NCI-H2171 treated with DMSO at 0.1 percent for 48 hours (cell line): ENCODE data around the gene CFAP61.

ENCODE experiments used
- DNase-seq: peaks from one replicate; lab custom pipeline; 2025; lab: John Stamatoyannopoulos, UW

CFAP61 gene

DNA sequence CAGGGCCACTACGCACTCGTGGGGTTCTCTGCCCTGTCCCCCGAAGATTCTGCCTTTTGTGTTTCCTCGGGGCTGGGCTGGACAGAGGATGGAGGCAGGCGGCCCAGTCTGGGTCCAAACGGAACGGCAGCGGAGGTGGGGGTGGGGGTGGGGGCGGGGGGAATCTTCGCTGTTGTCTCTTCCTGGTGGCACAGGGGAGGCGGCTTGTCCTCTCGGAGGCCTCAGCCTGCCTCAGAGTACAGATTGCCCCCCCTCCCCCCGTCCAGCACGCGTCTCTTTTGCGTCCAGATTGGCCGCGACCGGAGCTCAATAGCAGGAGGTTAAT, 314.2 kb downstream of the CFAP61 start:
- no peak for DNase-seq

GRCh38 chr20:20366876-20367574, 314.7 kb downstream of the CFAP61 start:
- DNase-seq = no peak

- DNase-seq = peak; percentile 96
Observed at GRCh38 chr20:20367575-20368417, 315.5 kb downstream of the CFAP61 start, which contains the start of gene INSM1. INSM1 (plus strand) TSS chr20:20368104; CDS start chr20:20368268, 164 bp downstream.

- peak; percentile 43 for DNase-seq
Observed at GRCh38 chr20:20368418-20369249, 316.3 kb downstream of the CFAP61 start.

DNA sequence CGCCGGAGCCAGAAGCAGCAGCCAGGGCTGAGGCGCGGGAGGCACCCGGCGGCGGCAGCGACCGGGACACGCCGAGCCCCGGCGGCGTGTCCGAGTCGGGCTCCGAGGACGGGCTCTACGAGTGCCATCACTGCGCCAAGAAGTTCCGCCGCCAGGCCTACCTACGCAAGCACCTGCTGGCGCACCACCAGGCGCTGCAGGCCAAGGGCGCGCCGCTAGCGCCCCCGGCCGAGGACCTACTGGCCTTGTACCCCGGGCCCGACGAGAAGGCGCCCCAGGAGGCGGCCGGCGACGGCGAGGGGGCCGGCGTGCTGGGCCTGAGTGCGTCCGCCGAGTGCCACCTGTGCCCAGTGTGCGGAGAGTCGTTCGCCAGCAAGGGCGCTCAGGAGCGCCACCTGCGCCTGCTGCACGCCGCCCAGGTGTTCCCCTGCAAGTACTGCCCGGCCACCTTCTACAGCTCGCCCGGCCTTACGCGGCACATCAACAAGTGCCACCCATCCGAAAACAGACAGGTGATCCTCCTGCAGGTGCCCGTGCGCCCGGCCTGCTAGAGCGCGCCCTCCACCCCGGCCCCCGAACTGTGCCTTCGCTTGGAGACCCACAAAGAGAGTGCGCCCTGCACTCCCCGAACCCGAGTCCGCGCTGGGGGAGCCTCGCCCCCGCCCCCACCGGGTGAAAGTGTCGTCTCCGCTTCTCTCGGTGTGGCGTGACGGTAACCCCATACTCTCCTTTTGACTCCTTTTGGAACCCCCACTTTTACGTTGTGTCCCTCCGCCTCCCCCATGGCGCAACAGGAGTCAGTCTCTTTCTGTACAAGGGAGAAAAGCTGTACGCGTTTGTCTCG, 317.1 kb downstream of the CFAP61 start:
- DNase-seq = peak; percentile 64

GRCh38 chr20:20370094-20370575, 317.8 kb downstream of the CFAP61 start:
- peak; percentile 80 for DNase-seq

DNA sequence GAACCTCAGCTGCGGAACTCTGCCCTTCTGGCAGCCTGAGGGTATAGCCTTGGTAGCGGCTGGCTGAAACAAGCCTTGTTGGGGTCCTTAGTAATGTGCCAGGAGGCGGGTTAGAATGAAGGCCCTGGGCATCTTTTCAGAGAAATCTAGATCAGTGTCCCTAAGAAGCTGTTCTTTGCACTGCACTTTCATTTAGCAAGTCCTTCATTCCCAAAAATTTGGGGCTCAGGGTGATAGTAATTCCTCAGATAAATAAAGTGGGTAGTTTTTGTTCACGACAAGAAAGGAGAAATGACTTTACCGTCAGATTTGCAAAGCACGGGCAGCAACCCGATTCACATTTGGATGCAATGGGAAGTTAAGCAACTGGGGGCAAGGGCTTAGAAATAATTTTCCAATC, 318.8 kb downstream of the CFAP61 start:
- DNase-seq = no peak

DNA sequence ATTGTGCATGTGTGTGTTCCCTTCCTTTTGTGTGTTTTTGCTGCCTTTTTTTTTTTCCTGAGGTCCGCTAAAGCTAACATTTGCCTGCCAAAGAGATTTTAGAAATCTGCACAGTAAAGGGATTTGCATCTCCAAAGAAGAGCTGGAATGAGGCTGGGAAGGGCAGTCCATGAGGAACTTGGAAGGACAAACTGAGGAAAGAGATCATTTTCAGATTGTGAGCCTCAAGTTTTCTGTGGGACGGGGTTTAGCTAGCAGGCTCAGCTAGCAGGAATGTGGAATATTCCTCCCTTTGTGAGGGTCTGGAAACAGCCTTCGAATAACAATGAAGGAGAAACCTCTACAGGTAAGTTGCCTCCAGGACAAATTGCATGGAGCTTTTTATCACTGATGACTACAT, 319.3 kb downstream of the CFAP61 start:
- DNase-seq = no peak

DNA sequence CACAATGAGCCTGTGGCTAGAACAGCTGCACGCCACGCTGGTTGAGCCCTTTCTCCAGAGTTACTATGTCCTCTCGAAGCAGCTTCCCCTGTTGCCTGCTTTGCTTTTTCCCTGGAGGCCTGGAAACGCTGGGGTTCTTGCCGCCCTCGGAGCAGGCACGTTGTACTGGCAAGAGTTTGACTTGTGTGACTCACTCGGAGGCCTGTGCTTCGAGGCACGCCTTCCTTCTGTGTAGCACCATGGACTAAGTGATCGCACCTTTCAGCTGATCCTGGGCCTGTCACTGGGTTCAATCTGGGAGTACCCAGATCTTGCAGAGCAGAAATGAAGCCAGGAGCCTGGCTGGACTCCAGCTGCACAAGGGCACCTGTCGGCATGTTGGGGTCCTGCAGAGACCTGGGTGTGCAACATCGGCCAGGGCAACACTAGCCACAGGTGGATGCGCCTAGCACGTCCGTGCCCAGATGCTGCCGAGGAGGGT, 320.8 kb downstream of the CFAP61 start:
- DNase-seq = peak; percentile 95

DNA sequence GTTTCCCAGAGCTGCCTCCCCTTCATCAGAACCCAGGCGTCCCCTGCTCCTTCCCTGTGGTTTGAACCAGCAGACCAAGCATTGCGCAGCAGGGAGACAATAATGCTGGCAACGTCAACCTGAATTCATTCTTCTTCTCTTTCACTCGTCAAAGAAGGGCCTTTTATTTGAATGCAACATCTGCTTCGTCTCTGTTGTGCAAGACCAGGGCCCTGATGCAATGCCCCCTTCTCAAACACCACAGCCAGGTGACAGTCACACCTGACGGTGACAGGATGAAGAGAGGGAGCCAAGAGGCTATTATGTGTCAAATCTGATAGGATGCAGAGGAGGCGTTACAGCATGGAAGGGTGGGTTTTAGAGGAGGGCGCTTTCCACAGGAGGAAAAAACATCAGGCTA, 323.5 kb downstream of the CFAP61 start:
- peak; percentile 98 for DNase-seq

DNA sequence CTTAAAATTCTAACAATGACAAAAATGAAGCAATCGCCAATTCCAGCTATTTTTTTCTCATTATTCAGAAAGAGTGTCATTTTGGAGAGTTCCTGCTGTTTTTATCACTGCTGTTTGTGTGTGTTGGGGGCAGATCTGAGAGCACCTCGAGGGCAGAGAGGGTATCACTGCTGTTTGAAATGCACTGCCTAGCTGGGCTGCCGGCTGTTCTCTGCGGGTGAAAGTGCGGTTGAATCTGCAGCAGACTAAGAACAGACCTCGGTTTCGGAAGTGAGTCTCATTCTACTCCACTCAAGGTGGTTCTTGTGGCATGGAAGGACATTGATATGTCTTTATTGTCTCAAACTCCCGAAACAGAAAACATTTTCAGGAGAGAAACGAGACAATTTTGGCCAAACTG, 333.9 kb downstream of the CFAP61 start:
- DNase-seq = no peak

GRCh38 chr20:20390393-20390792, 338.1 kb downstream of the CFAP61 start:
- DNase-seq = no peak

- DNase-seq = no peak
Observed at GRCh38 chr20:20391115-20391514, 338.8 kb downstream of the CFAP61 start.

GRCh38 chr20:20391766-20392165, 339.4 kb downstream of the CFAP61 start:
- no peak for DNase-seq

DNA sequence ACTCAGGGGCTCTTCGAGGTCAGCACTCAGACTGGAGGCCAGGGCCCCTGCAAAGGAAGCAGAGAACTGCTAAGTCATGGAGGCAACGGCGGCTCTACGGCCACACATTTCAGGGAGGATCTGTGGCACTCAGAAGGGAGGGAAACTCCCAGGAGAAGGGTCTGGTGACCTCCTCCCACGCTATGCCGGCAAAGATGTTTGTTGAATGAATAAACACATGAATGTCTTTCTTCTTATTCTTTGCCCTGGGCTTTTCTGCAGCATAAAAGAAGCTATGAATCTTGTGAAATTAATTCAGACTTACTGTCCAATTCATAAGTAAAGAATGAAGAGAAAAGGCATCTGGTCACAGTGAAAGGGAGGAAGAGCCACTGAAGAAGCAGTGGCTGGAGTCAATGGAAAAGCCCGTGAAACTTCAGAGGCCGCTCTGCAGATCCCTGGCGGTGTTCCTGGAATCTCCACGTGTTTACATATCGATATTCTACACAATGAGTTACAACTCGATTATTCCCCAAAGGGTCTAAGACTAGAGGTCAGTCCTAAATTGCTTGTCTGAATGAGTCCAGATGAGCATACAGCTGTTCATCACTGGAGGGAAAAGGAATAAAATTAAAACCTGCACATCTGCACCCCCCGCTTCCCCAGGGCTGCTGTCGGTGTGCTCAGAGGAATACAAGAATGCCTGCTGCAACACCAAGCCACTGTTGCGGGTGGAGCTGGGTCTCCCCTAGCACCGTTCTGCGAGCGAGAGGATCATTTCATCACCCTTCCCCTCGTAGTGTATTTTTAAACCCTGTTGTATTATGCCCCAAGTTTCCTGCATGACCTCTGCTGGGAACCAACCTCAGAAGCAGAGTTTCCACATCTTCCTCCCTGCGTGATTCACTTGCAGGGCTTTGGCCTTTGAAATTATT, 341.1 kb downstream of the CFAP61 start:
- DNase-seq = no peak

GRCh38 chr20:20395087-20395486, 342.8 kb downstream of the CFAP61 start:
- no peak for DNase-seq

GRCh38 chr20:20395903-20396568, 343.7 kb downstream of the CFAP61 start:
- peak; percentile 95 for DNase-seq

DNA sequence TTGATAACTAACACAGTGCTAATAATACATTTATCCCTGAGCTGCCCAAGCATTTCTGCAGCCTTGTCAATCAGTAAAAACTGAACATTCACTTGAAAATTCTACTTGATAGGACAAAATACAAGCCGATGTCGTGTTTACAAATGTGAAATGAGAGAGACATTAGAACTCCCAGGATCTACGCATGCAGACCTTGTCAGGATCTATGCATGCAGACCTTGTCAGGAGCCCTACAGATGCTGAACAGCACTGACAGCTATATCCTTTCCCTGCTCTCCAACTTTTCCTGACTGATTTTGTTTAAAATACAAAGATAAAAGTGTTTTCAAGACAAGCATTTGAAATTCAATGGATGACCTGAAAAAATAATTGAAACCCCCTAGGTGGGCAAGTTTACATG, 344.5 kb downstream of the CFAP61 start:
- DNase-seq = peak; percentile 82

DNA sequence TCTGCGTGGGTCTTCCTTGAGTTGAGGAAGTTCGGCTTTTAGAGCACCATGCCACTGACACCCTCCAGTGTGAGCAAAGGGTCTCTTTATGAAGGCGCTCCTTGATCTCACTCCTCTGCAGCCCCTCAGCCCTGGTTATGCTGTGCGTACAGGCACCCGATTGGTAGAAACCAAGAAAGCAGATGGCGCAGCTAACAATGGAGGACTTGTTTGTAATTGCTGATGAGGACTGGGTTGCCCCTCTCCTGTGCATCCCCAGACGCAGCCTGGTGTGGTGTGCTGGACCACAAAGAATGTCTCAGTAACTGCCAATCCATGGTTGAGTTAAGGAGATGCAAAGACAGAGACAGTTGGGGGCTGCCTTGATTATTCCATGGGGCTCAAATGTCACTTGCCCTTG, 345.8 kb downstream of the CFAP61 start:
- DNase-seq = no peak
